Right lobe of liver (tissue), 4 donors: ENCODE data around the gene CCNB1IP1.

ENCODE experiments used
- CTCF ChIP-seq, 4 donors: fragments of 200-600 bp in 3 of 4; fragments of 450-650 bp in 1 of 4; IDR thresholded peaks; one replicate each; pipeline versions ENCODE4 v1.5.1 to v1.8.0; 2016 to 2022; ENCODE audit warnings: antibody characterized with exemption in 4 of 4, mild to moderate bottlenecking in 2 of 4
- POLR2A ChIP-seq: fragments of 450-650 bp; IDR thresholded peaks from one replicate; pipeline ENCODE4 v1.6.1; 2017; ENCODE audit warnings: antibody characterized with exemption, mild to moderate bottlenecking
- donor health status: DM: no; HTN: no; CAD: no.
- donor health status: DM: no; HTN: no; CAD: no.
- donor health status: DM: no; HTN: yes; CAD: no.

DNA sequence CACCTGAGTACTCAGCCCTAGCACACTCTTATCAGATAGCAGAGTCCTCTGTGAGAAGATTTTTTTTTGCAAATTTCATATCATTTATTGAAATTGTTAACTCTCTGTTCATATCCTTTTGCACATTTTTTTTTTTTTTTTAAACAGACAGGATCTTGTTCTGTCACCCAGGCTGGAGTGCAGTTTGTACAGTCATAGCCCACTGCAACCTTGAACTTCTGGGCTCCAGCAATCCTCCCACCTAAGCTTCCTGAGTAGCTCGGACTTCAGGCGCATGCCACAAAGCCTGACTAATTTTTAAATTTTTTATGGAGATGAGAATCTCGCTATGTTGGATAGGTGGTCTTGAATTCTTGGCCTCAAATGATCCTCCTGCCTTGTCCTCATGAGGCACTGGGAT, 14.7 kb upstream of the CCNB1IP1 start:
- TF ChIP-seq CTCF (IDR thresholded peaks at IDR 0.05) = no peak
- TF ChIP-seq POLR2A = no peak
